ENCODE results near the gene PTK6.
"Not testable (repeated sequence)": the region's sequence is repeated elsewhere in the genome, so short reads cannot be mapped to it uniquely, and the experiment has no call there.

PTK6 gene

GRCh38 chr20:63529180-63529860, 7.9 kb downstream of the PTK6 start:
- no peak for DNase-seq

- no peak for DNase-seq
Measured at GRCh38 chr20:63527184-63527583, 10.0 kb downstream of the PTK6 start.

- no peak for DNase-seq
Measured at GRCh38 chr20:63525971-63526370, 11.2 kb downstream of the PTK6 start.

- no peak for DNase-seq
Measured at GRCh38 chr20:63525185-63525584, 12.0 kb downstream of the PTK6 start.

- DNase-seq, result no peak
Measured at GRCh38 chr20:63522981-63523611, 14.1 kb downstream of the PTK6 start.

GRCh38 chr20:63522091-63522868, 14.9 kb downstream of the PTK6 start:
- DNase-seq, result no peak

- no peak for DNase-seq
Measured at GRCh38 chr20:63521602-63522001, 15.6 kb downstream of the PTK6 start.

- peak in 1 of 2 experiments; percentile 45 for DNase-seq
Measured at GRCh38 chr20:63520934-63521601, 16.1 kb downstream of the PTK6 start.

GRCh38 chr20:63520504-63520933, 16.7 kb downstream of the PTK6 start, which contains the start of gene PPDPF:
PPDPF (plus strand) TSS chr20:63520765; CDS start chr20:63521309, 544 bp downstream.
- peak; percentile 42 to 69 for DNase-seq

GRCh38 chr20:63519668-63520503, 17.3 kb downstream of the PTK6 start:
- DNase-seq, result peak in 1 of 2 experiments; percentile 23

GRCh38 chr20:63518946-63519667, 18.1 kb downstream of the PTK6 start:
- DNase-seq, result no peak

GRCh38 chr20:63518351-63518861, 18.8 kb downstream of the PTK6 start:
- DNase-seq, result no peak

GRCh38 chr20:63517376-63518309, 19.5 kb downstream of the PTK6 start:
- DNase-seq, result no peak

GRCh38 chr20:63514520-63514919, 22.7 kb downstream of the PTK6 start:
- not testable (repeated sequence) for DNase-seq

GRCh38 chr20:63513207-63513606, 24.0 kb downstream of the PTK6 start:
- DNase-seq, result no peak

- DNase-seq, result no peak
Measured at GRCh38 chr20:63509088-63509564, 28.1 kb downstream of the PTK6 start.

GRCh38 chr20:63508072-63508768, 29.0 kb downstream of the PTK6 start:
- no peak for DNase-seq

GRCh38 chr20:63507083-63507743, 30.0 kb downstream of the PTK6 start:
- no peak for DNase-seq

- DNase-seq, result no peak
Measured at GRCh38 chr20:63505723-63506122, 31.5 kb downstream of the PTK6 start.

All from NCI-H187 (cell line).